Fibroblast of skin of right quadriceps (primary cell): ENCODE results near the gene CAMP.

ENCODE experiments used
- DNase-seq: peaks from one replicate; pipeline ENCODE4 v3.0.0-alpha.2; 2013

CAMP gene

GRCh38 chr3:48215019-48215418 is 8.3 kb upstream of the CAMP start:
- DNase-seq, result no peak

GRCh38 chr3:48215466-48215865 is 7.8 kb upstream of the CAMP start:
- no peak for DNase-seq

- no peak for DNase-seq
Observed at GRCh38 chr3:48215876-48216275, 7.4 kb upstream of the CAMP start.

GRCh38 chr3:48217449-48217848 is 5.8 kb upstream of the CAMP start:
- DNase-seq, result no peak

- no peak for DNase-seq
Observed at GRCh38 chr3:48218537-48218936, 4.8 kb upstream of the CAMP start.

GRCh38 chr3:48219543-48219942 is 3.8 kb upstream of the CAMP start:
- no peak for DNase-seq

- DNase-seq, result no peak
Observed at GRCh38 chr3:48220746-48221145, 2.5 kb upstream of the CAMP start.

GRCh38 chr3:48225587-48225986 is 2.3 kb downstream of the CAMP start:
- no peak for DNase-seq

- DNase-seq, result no peak
Observed at GRCh38 chr3:48226939-48227338, 3.6 kb downstream of the CAMP start.

GRCh38 chr3:48232232-48232631 is 8.9 kb downstream of the CAMP start:
- no peak for DNase-seq

GRCh38 chr3:48232734-48233133 is 9.4 kb downstream of the CAMP start:
- DNase-seq, result peak; percentile 73

GRCh38 chr3:48233542-48233941 is 10.2 kb downstream of the CAMP start:
- DNase-seq, result no peak

- DNase-seq, result no peak
Observed at GRCh38 chr3:48236531-48236930, 13.2 kb downstream of the CAMP start.

GRCh38 chr3:48238531-48239085 is 15.3 kb downstream of the CAMP start:
- DNase-seq, result no peak

- DNase-seq, result no peak
Observed at GRCh38 chr3:48240000-48240963, 17.0 kb downstream of the CAMP start.

GRCh38 chr3:48241796-48242455 is 18.6 kb downstream of the CAMP start:
- DNase-seq, result peak; percentile 10

- no peak for DNase-seq
Observed at GRCh38 chr3:48243886-48244285, 20.6 kb downstream of the CAMP start.

GRCh38 chr3:48244461-48244860 is 21.2 kb downstream of the CAMP start:
- no peak for DNase-seq

GRCh38 chr3:48245136-48245535 is 21.8 kb downstream of the CAMP start:
- DNase-seq, result no peak

GRCh38 chr3:48247401-48247811 is 24.1 kb downstream of the CAMP start:
- DNase-seq, result peak; percentile 64

- peak; percentile 91 for DNase-seq
Observed at GRCh38 chr3:48248095-48248850, 25.0 kb downstream of the CAMP start.

GRCh38 chr3:48256557-48256956 is 33.3 kb downstream of the CAMP start:
- no peak for DNase-seq

- no peak for DNase-seq
Observed at GRCh38 chr3:48258530-48258929, 35.2 kb downstream of the CAMP start.
